GM23338 (cell line): ENCODE measurements around the gene TOLLIP. TPM values are rescaled to one million over a fixed set of nuclear protein-coding genes. Genes with fewer than 3 reads are reported as not detected.
A peak's percentile ranks its signal among the peaks of the same experiment; 100 is the strongest.

Source experiments
- ATAC-seq: fragments of 200-7000 bp; cut with Tn5 transposase; 3 replicates; pipeline ENCODE4 v1.9.1; 2020
- DNase-seq: peaks from one replicate; pipeline ENCODE4 v3.0.0-alpha.2; 2015; ENCODE audit warnings: low spot score
- H2AFZ ChIP-seq: fragments of 200-600 bp; sonication (generic); 2 replicates; pipeline ENCODE4 v1.8.0; 2016; ENCODE audit warnings: antibody characterized with exemption, mild to moderate bottlenecking, moderate library complexity
- H3F3A ChIP-seq: fragments of 200-600 bp; sonication (generic); replicated peaks from 2 replicates; pipeline ENCODE4 v1.8.0; 2017; ENCODE audit warnings: antibody characterized with exemption, mixed run types, low read depth
- H3K27ac ChIP-seq: fragments of 200-600 bp; sonication (generic); 2 replicates; pipeline ENCODE4 v1.6.1; 2016; ENCODE audit warnings: low read depth
- H3K27me3 ChIP-seq: fragments of 200-600 bp; sonication (generic); 2 replicates; pipeline ENCODE4 v1.8.0; 2016; ENCODE audit warnings: mild to moderate bottlenecking, mixed run types, moderate library complexity; ENCODE audit not compliant: insufficient read depth
- H3K36me3 ChIP-seq: fragments of 200-600 bp; sonication (generic); 2 replicates; pipeline ENCODE4 v1.8.0; 2016; ENCODE audit warnings: mild to moderate bottlenecking; ENCODE audit not compliant: insufficient read depth
- H3K4me1 ChIP-seq: fragments of 200-600 bp; sonication (generic); 2 replicates; pipeline ENCODE4 v1.8.0; 2016; ENCODE audit warnings: mild to moderate bottlenecking, moderate library complexity; ENCODE audit not compliant: insufficient read depth
- H3K4me2 ChIP-seq: fragments of 200-600 bp; sonication (generic); 2 replicates; pipeline ENCODE4 v1.7.1; 2017; ENCODE audit warnings: mixed run types
- H3K4me3 ChIP-seq: fragments of 200-600 bp; sonication (generic); 2 replicates; pipeline ENCODE4 v1.6.1; 2016; ENCODE audit warnings: mixed run types
- H3K79me2 ChIP-seq: fragments of 200-600 bp; sonication (generic); replicated peaks from 2 replicates; pipeline ENCODE4 v1.8.0; 2017; ENCODE audit warnings: mild to moderate bottlenecking; ENCODE audit not compliant: insufficient read depth
- H3K9me2 ChIP-seq: fragments of 200-600 bp; sonication (generic); 2 replicates; pipeline ENCODE4 v1.8.0; 2017; ENCODE audit not compliant: insufficient read depth
- H4K20me1 ChIP-seq: fragments of 200-600 bp; sonication (generic); replicated peaks from 2 replicates; pipeline ENCODE4 v1.8.0; 2017; ENCODE audit warnings: mild to moderate bottlenecking; ENCODE audit not compliant: insufficient read depth
- H3K27ac Mint-ChIP-seq: 2 replicates; pipeline ENCODE4 v1.8.0; 2020; ENCODE audit warnings: inconsistent platforms, mild to moderate bottlenecking, moderate library complexity, mixed read lengths
- H3K27me3 Mint-ChIP-seq: 3 replicates; pipeline ENCODE4 v1.8.0; 2022; ENCODE audit warnings: low read depth, mild to moderate bottlenecking, moderate library complexity, mixed read lengths, inconsistent platforms; ENCODE audit not compliant: insufficient read depth, poor library complexity
- H3K36me3 Mint-ChIP-seq: 3 replicates; pipeline ENCODE4 v1.8.0; 2021; ENCODE audit warnings: low read depth, mild to moderate bottlenecking, inconsistent platforms, moderate library complexity, mixed read lengths
- H3K4me1 Mint-ChIP-seq: 3 replicates; pipeline ENCODE4 v1.8.0; 2020; ENCODE audit warnings: mild to moderate bottlenecking, inconsistent platforms, mixed read lengths
- H3K4me3 Mint-ChIP-seq: 3 replicates; pipeline ENCODE4 v1.8.0; 2021; ENCODE audit warnings: moderate library complexity, mild to moderate bottlenecking, inconsistent platforms, mixed read lengths
- H3K9me3 Mint-ChIP-seq: 3 replicates; pipeline ENCODE4 v1.8.0; 2020; ENCODE audit warnings: moderate library complexity, mild to moderate bottlenecking, inconsistent platforms, mixed read lengths
- EZH2 ChIP-seq: fragments of 200-600 bp; sonication (generic); IDR thresholded peaks from one replicate; pipeline ENCODE4 v1.8.0; 2017; ENCODE audit warnings: antibody characterized with exemption, mild to moderate bottlenecking, low read depth; ENCODE audit not compliant: unreplicated experiment
- JUNB ChIP-seq: IDR thresholded peaks from one replicate; pipeline ENCODE4 v1.6.1; 2016; ENCODE audit warnings: antibody characterized with exemption; ENCODE audit not compliant: unreplicated experiment
- POLR2AphosphoS5 ChIP-seq: IDR thresholded peaks from 2 replicates; pipeline ENCODE4 v1.6.1; 2016; ENCODE audit warnings: antibody characterized with exemption, low read depth
- STAT1 ChIP-seq: IDR thresholded peaks from one replicate; pipeline ENCODE4 v1.6.1; 2016; ENCODE audit warnings: antibody characterized with exemption; ENCODE audit not compliant: unreplicated experiment
- ZNF462 ChIP-seq: fragments of 250-450 bp; sonication (Bioruptor Pico); IDR thresholded peaks from 2 replicates; pipeline ENCODE4 v1.5.0; 2020; ENCODE audit warnings: mild to moderate bottlenecking, moderate library complexity
- polyA plus RNA-seq: library from polyadenylated mRNA; unstranded; fragments of >200 nt; fragmentation: Nextera tagmentation; extraction: Ambion mirVana; gene quantifications from 2 replicates; pipeline ENCODE4 v1.2.1, GENCODE V29; 2016
- total RNA-seq: library from RNA; depleted of rRNA; stranded (reverse); fragments of >200 nt; shearing (Covaris generic); gene quantifications from 2 replicates; pipeline ENCODE4 v1.2.3, GENCODE V29; 2014
- TF ChIP-seq, protein P1 (sequence below): IDR thresholded peaks from one replicate; pipeline ENCODE4 v1.6.1; 2018; ENCODE audit warnings: antibody characterized with exemption; ENCODE audit not compliant: unreplicated experiment

Gene TOLLIP
- total and polyA plus RNA-seq, 2 experiments from 2014 or later, result 13.5 to 18.0 TPM

GRCh38 chr11:1281974-1282365 lies 27.5 kb downstream of the TOLLIP start:
- Histone ChIP-seq H3K4me1 (no peaks in the 10 kb centered on the region), H3K36me3 (no peaks in the 10 kb centered on the region), H3K27me3 (no peaks in the 10 kb centered on the region), H3K27ac (no peak overlapping the region), H2AFZ (no peak overlapping the region), H3K79me2 (no peaks in the 10 kb centered on the region), H3F3A (no peaks in the 10 kb centered on the region), H3K4me2 (no peak overlapping the region), H3K9me2 (no peaks in the 10 kb centered on the region), H4K20me1 (no peaks in the 10 kb centered on the region), H3K4me3 (no peak overlapping the region)
- Mint-ChIP-seq H3K4me3 (no peak overlapping the region), H3K27me3 (peaks cover 11% of the 10 kb centered on the region), H3K4me1 (peaks cover 5% of the 10 kb centered on the region; the same call in 2 of the 3 replicates), H3K27ac (peak overlapping the region; percentile 77), H3K36me3 (peaks cover 24% of the 10 kb centered on the region), H3K9me3 (peaks cover 4% of the 10 kb centered on the region; the same call in 2 of the 3 replicates)
- ATAC-seq (no peak; the same call in 2 of the 3 replicates), DNase-seq (no peak)
- TF ChIP-seq POLR2AphosphoS5 (no peak), STAT1 (no peak), EZH2 (no peak), ZNF462 (no peak), JUNB (no peak)
- TF ChIP-seq, protein P1, sequence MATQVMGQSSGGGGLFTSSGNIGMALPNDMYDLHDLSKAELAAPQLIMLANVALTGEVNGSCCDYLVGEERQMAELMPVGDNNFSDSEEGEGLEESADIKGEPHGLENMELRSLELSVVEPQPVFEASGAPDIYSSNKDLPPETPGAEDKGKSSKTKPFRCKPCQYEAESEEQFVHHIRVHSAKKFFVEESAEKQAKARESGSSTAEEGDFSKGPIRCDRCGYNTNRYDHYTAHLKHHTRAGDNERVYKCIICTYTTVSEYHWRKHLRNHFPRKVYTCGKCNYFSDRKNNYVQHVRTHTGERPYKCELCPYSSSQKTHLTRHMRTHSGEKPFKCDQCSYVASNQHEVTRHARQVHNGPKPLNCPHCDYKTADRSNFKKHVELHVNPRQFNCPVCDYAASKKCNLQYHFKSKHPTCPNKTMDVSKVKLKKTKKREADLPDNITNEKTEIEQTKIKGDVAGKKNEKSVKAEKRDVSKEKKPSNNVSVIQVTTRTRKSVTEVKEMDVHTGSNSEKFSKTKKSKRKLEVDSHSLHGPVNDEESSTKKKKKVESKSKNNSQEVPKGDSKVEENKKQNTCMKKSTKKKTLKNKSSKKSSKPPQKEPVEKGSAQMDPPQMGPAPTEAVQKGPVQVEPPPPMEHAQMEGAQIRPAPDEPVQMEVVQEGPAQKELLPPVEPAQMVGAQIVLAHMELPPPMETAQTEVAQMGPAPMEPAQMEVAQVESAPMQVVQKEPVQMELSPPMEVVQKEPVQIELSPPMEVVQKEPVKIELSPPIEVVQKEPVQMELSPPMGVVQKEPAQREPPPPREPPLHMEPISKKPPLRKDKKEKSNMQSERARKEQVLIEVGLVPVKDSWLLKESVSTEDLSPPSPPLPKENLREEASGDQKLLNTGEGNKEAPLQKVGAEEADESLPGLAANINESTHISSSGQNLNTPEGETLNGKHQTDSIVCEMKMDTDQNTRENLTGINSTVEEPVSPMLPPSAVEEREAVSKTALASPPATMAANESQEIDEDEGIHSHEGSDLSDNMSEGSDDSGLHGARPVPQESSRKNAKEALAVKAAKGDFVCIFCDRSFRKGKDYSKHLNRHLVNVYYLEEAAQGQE, result no peak
